ENCODE measurements around the gene SHMT1. TPM values are rescaled to one million over a fixed set of nuclear protein-coding genes. Genes with fewer than 3 reads are reported as not detected.
"Not testable (repeated sequence)": the region's sequence is repeated elsewhere in the genome, so short reads cannot be mapped to it uniquely, and the experiment has no call there.

Gene SHMT1
- total RNA-seq, 1 donor from 2014 or later, result 3.9 TPM

DNA sequence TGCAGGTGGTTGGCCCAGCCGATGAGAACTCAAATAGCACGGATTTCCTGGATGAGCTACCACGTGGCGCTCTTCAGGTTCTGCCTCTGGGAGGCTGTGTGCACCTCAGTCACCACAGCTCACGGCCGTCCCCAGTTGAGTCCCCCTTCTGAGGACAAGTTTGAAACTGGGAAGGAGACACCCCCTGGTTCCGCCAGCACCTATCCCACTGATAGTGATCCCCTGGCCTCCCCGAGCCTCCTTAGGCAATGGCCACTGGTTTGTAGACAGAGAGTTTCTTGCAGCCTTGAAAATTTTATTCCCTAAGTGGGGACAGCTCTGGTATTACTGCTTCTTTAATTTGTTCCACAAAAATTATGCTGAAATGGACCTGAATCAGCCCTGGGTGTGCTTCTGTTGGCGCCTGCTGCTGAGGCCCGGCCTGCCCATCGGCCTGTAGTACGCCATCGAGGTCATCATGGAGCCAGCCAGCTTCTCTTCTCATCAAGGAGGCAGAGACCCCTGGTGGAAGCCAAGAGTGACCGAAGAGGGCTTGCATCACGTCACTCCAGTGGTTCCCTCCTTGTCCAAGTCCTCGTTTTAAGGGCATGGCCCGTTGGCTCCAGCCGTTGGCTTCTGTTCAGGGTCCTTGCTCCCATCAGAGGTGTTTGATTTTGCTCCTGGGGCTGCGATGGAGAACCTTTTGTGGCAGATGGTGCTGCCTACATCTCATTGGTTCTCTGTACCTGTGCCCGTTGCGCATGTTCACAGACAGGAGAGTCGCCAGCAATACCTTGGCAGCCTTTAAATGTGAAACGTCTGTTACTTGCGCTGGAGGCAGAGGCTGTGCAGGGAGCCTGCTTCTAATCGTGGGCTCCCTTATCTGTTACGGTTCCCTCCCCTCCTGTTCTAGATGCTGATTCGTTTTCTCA is 39.0 kb downstream of the SHMT1 start:
- DNase-seq, result no peak

DNA sequence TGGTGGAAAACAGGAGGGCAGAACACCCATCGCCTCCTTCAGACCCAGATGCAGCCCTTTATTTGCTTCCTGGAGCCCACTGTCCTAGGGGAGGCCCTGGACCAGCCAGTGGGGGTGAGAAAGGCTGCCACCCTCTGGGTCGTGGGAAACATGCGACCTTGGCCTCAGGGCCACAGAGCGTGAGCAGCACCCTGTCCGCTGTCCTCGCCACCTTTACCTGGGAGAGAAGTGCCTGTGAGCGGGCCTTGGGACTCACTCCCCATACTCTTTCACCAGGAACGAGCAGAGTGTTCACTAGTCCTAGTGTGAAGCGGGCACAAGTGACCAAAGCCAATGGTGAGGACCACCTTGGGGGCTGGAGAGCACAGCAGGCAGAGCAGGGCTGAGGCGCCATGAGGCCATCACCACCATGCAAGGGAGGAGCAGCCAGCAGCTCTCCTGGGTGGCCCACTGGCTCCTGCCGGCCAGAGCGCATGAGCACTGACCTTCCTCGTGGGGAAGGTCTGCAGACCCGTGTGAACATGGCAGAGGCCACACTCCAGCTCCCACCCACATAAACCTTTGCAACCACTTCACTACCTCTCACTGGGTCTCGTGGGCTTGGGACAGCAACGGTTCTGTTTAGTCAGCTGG is 39.7 kb downstream of the SHMT1 start:
- DNase-seq, result no peak

DNA sequence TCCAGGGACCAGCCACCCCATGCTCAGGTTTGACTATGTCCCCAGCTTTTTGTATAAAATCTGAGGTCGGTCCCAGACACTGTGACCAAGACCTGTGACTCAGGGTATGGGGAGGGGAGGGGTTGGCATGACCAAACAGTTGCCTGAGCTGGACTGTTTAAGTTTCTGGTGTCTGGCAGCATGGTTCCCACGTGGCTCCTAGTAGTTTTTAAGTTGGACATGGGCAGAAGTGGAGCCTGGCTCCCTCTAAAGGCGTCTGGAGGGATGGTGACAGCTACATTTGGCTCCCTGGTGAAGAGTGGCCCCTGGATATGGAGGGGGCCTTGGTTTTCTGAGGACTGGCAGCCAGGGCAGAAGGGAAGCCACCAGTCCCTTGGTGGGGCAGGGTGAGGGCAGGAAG is 40.3 kb downstream of the SHMT1 start:
- no peak for DNase-seq

DNA sequence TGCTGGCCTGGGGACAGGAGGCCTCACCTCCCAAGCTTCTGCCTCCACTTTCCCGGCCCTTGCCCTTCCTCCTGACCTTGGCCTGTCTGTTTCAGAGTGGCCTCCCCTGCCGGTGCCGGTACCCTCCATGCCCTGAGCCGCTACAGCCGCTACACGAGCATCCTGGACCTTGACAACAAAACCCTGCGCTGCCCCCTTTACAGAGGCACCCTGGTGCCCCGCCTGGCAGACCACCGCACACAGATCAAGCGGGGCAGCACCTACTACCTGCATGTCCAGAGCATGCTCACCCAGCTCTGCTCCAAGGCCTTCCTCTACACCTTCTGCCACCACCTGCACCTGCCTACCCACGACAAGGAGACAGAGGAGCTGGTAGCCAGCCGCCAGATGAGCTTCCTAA is 40.8 kb downstream of the SHMT1 start:
- DNase-seq, result no peak

DNA sequence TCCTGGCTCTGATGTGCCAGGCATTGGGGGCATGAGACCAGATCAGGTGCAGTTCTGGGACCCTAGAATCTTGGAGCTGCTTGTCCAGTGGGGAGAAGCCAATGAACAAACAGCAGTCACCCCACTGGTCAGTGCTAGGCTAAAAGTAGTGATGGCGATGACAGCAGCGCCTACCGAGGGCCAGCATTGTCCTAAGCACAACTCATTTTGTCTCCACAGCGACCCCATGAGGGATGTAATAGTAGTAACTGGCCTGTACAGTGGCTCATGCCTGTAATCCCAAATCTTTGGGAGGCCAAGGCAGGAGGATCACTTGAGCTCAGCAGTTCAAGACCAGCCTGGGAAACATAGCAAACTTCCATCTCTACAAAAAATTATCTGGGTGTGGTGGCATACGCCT is 42.0 kb downstream of the SHMT1 start:
- DNase-seq, result no peak

DNA sequence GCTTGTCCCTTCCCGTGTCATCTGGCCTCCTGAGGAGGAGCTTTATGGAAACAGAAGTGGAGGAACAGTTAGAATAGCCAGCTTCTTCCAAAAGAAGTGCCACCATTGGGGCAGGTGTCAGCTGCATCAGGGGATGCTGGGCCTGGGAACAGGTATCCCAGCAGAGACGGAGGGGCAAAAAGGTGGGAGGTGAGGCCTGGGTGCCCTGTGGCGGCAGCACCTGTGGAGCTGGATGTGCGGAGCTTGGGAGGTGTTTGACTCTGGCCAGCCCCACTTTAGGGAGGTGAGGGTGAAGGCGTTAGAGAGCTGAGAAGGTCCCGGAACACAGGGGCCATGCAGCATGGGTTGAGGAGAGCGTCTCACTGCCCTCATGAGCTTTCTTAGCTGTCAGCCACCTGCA is 43.0 kb downstream of the SHMT1 start:
- no peak for DNase-seq

DNA sequence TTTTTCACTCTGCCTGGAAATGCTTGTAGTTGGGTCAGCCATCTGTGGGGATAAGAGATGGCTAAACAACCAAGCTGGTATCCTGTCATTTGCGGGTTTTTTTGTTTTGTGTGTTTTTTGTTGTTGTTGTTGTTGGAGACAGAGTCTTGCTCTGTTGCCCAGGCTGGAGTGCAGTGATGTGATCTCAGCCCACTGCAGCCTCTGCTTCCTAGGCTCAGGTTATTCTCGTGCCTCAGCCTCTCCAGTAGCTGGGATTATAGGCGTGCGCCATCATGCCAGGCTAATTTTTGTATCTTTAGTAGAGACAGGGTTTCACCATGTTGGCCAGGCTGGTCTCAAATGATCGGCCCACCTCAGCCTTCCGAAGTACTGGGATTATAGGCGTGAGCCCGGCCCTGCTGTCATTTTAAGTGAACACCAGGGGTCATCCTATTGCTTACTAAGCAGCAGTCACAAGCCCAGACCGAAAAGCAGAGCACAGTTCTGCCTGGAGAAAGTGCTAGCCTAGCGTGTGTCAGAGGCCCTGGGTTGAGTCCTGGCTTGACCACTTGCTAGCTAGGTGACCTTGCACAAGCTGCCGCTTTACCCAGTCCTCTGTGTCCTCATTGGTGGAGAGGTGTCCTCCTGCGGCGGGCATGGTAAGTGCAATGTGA is 43.6 kb downstream of the SHMT1 start:
- DNase-seq, result no peak

DNA sequence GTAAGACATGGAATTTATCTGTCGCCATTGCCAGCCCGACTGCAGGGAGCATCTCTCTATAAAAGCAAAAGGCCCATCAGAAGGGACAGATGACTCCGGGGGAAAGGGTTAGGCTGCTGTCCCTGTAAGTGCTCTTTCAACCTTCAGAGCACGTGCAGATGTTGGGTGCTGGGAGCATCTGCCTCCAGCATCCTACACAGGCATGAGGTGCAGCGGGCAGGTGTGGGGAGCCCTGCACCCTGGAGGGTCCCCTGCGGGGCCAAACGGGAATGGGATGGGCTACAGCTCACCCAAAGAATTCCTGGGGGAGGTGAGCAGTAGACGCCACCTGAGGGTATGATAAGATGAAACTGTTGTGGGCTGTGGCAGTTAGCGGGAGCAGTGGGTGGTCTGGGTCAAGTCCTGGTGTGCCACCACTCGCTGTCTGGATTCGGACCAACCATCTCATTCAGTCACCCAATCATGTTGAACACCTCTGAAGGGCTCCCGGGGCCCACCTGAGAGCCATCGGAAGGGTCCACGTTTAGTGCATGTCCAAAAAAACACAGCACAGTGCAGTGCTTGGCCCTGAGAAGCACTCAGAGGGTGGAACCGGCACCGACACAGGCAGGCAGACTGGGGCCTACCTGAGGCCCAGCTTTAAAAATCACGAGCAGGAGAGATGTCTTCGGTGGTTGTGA is 44.4 kb downstream of the SHMT1 start:
- DNase-seq, result no peak

DNA sequence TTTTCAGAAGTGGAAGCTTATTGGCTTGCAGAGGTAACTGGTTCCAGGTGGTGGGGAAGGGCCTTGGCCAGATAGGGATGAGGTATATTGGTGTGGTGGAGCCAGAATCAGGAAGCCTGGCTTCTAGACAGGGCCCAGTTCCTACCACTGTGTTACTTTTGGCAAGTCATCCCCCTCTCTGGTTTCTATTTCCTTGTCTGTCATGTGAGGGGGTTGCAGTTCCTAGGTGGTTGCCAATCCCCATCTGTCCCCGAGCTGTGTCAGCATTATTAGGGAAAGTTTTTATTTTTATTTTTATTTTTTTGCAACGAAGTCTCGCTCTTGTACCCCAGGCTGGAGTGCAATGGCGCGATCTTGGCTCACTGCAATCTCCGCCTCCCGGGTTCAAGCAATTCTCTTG is 45.2 kb downstream of the SHMT1 start:
- DNase-seq, result no peak

DNA sequence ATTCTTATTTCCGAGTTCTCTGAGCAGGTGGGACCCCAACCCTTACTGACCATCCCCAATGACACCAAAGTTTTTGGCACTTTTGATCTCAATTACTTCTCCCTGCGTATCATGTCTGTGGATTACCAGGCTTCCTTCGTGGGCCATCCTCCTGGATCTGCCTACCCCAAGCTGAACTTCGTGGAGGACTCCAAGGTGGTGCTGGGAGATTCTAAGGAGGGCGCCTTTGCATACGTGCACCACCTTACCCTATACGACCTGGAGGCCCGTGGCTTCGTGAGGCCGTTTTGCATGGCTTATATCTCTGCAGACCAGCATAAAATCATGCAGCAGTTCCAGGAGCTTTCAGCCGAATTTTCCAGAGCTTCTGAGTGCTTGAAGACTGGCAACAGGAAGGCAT is 47.4 kb downstream of the SHMT1 start:
- DNase-seq, result no peak

DNA sequence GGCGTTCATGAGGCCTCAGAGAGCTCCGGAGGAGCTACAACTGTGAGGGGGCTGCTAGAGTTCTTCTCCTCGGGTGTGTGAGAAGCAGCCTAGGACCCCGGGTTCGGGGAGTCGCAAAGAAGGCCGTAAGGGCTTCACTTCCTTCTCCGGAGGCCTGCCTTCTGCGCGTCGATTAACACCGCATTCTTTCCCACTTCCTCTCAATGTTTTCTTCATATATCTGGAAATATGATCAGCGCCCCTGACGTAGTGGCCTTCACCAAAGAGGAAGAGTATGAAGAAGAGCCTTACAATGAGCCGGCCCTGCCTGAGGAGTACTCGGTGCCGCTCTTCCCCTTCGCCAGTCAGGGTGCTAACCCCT is 47.8 kb downstream of the SHMT1 start:
- no peak for DNase-seq

DNA sequence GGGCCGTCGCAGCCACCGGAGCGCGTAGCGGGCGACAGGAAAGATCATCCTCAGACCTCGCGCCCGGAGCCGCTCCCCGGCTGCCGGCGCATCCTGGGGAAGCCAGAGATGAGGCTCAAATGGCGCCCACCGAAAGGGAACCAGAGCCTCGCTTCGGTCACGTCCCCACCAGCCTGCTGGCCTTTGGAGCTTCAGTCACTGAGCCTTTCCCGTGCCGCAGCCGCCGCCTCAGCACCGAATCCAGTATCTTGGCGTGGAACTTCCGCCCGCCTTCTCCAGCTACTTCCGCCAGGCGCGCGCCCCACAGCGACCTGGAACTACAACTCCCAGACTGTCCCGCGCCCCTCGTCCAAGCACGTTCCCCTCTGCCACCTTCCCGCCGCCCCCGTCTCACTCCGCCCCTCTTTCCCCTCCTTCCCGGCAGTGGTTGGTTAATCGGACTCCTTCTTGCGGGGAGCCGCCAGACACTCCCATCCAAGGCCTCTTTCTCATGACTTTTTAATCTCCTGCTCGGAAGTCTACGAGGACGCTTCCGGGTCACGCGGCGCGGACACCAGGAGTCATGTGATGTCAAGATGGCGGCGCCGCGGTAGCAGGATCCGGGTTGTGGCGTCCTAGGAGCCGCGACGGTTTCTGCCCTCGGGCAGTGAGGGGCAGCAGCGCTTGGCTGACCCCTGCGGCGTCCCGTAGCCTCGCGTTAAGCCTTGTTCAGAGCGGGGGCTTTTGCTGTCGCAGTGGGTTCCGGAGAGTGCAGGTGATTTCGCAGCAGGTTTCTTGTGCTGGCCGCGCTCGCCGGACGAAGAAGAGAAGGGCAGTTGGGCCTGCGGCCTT is 48.4 kb downstream of the SHMT1 start, which contains the start of the genes SMCR8 and TOP3A:
Gene SMCR8 (plus strand): TSS at position 563 of the 831 bp plus-strand sequence. CDS start 497 bp downstream, outside the sequence.
Gene TOP3A (minus strand): TSS at position 264 of the 831 bp plus-strand sequence. CDS start 216 bp downstream, at position 48.
- DNase-seq, result peak; percentile 98

DNA sequence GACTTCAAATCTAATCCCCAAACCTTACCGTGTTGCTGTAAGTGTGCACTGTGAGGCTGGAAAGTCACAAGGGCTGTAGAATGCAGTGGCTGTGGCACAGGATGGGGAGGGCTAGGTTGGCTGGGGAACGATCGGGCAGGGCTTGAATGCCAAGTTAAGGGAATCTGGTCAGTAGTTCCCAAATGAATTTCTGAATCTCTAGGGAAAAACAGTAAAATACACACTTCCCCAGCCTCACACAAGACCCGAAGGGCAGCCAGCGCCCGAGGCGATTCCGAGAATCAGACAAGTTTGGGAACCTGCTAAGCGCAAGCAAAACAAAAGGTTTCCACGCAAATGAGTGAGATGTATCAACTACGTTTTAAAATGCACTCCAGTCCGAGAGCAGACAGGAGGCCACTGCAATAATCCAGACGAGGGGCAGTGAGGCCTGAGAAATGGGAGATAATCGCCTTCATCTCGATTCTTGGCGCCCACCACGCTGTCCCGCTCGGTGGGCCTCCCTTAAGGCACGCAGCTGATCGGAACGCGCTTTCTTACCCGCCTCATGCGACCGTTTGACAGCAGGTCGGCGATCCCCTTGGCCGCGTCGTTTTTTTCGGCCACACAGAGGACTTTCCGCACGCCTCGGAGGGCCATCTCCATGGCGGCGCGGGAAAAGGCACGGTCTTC is 49.2 kb downstream of the SHMT1 start:
- no peak for DNase-seq

DNA sequence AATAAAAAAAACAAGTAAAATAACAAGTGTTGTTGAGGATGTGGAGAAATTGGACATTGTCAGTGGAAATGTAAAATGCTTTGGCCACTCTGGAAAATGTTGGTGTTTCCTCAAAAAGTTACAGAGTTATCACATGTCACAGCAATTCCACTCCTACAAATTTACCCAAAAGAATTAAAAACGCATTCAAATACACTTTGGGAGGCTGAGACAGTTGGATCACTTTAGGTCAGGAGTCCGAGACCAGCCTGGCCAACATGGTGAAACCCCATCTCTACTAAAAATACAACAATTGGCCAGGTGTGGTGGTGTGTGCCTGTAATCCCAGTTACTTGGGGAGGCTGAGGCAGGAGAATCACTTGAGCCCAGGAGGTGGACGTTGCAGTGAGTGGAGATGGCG is 54.1 kb downstream of the SHMT1 start:
- no peak for DNase-seq

DNA sequence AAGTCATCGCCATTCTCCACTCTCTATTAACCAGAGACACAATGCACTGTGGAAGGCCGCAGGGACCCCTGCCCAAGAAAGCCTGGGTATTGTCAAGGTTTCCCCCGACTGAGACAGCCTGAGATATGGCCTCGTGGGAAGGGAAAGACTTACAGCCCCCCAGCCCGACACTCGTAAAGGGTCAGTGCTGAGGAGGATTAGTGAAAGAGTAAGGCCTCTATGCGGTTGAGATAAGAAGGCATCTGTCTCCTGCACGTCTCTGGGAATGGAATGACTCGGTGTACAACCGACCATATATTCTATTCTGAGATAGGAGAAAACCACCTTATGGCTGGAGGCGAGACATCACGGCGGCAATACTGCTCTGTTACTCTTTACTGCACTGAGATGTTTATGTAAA is 60.1 kb downstream of the SHMT1 start:
- not testable (repeated sequence) for DNase-seq

DNA sequence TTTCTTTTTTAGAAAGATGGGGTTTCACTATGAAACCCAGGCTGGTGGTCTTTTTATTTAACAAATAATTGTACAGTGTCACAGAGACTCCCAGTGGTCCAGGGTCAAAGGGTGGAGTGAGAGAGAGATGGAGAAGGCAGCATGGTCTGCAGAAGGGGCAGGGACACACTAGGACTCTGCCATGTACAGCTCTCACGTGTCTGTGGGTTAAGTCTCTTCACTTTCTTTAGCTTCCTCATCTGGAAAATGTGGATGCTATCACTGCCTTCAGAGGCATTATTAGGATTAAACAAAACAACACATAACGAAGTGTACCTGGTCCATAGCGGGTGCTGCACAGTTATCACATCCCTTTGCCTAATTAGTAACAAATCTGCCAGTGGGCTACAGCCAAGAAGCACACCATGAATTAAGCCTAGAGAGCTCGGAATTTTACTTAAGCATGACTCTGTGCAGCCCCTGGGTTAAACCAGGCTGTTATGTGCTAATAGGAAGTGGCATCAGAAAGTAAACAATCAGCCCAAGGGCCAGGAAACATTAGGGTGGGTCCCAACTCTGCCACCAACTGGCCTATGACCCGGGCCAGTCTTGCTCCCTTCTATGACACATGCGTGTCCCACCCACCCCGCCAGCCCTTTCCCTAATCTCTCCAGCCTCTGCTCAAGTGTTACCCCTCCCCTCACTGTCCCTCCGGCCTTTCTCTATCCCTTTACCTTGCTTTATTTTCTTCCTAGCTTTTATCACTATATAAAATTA is 62.4 kb downstream of the SHMT1 start:
- DNase-seq, result no peak

DNA sequence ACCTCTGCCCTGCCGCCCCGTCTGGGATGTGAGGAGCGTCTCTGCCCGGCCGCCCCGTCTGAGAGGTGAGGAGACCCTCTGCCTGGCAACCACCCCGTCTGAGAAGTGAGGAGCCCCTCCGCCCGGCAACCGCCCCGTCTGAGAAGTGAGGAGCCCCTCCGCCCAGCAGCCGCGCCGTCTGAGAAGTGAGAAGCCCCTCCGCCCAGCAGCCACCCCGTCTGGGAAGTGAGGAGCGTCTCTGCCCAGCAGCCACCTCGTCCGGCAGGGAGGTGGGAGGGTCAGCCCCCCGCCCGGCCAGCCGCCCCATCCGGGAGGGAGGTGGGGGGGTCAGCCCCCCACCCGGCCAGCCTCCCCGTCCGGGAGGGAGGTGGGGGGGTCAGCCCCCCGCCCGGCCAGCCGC is 65.3 kb downstream of the SHMT1 start:
- not testable (repeated sequence) for DNase-seq

DNA sequence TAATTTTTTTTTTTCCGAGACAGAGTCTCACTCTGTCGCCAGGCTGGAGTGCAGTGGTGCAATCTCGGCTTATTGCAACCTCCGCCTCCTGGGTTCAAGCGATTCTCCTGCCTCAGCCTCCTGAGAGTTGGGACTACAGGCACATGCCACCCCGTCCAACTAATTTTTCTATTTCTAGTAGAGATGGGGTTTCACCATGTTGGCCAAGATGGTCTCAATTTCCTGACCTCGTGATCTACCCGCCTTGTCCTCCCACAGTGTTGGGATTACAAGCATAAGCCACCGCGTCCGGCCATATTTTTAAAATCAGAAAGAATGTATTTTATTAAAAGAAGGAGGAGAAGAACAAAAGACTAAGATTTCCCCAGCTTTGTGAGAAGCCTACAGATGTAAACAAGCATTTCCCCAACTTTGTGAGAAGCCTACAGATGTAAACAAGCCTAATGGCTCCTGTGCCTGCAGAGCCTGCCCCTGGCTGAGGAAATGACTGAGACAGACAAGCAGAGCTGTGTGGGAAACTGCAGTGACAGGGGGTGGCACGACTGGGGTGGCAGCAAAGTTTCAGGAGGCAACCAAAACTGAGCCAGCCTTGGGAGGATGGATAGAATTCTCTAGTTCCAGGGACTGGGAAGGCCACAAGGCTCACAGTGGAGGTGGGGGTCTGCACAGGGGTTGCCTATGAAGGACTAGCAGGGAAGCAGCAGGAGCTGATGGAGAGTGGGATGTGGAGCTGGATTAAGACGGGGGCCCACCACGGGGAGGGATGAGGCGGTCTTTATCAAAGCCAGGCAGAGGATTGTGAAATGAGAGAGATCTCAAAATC is 71.4 kb downstream of the SHMT1 start:
- no peak for DNase-seq

DNA sequence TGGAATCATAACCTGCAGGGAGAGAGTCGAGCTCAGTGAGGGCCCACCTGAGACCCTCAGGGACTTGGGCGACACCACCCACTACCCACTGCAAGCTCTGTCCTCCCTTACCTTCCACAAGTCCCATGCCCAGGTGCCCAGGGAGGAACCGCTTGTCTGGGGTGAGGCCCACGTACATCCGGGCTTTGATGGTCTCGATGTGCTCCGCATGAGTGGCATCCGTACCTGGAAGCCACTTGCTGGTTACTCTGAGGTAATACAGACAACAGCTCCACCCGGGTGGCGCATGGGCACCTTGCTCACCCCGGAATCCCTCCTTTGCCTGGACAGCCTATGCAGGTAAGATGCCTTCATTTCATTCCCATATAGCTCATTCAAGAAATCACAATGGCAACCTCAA is 78.1 kb downstream of the SHMT1 start:
- no peak for DNase-seq

Data from occipital lobe (tissue), 2 donors.